Measurements from ENCODE around the gene TPM2. TPM values are rescaled to one million over a fixed set of nuclear protein-coding genes. Genes with fewer than 3 reads are reported as not detected.

Gene TPM2
- total and polyA plus RNA-seq, 4 donors, result 4.2 to 31.4 (median 14.0) TPM

Small RNA genes lying within 50 kb of the gene (small RNA-seq; reads per million reads assigned to genes)
- not detected for gene MIR6853
- not detected for gene RMRP
- not detected for gene RN7SL22P

Other genes with a start within 250 kb of the TPM2 start
- 1 to 10 TPM; 2.1 to 6.3 TPM for gene RUSC2, start 199.8 kb downstream of the TPM2 start, total RNA-seq
- gene RUSC2, start 199.8 kb downstream of the TPM2 start, polyA plus RNA-seq, result 1 to 10 TPM; 3.2 to 5.4 TPM
- 1 to 10 TPM; 3.9 to 9.8 TPM for gene TESK1, start 84.7 kb downstream of the TPM2 start, total RNA-seq
- gene TESK1, start 84.7 kb downstream of the TPM2 start, polyA plus RNA-seq, result 10 to 100 TPM in 1 of 2 donors, 1 to 10 TPM in 1; 3.7 to 12.5 TPM
- 1 to 10 TPM; 4.7 to 5.7 TPM for gene CD72, start 71.5 kb downstream of the TPM2 start, total RNA-seq
- 1 to 10 TPM; 2.0 to 2.2 TPM for gene CD72, start 71.5 kb downstream of the TPM2 start, polyA plus RNA-seq
- gene SIT1, start 39.0 kb downstream of the TPM2 start, total RNA-seq, result 1 to 10 TPM in 1 of 2 donors, under 1 TPM in 1; 0.25 to 1.1 TPM
- gene SIT1, start 39.0 kb downstream of the TPM2 start, polyA plus RNA-seq, result under 1 TPM; 0.17 to 0.44 TPM
- gene RMRP, start 31.9 kb downstream of the TPM2 start, total RNA-seq, result over 10,000 TPM in 1 of 2 donors, 1,000 to 10,000 TPM in 1; 5,304 to 67,037 TPM
- 10 to 100 TPM in 1 of 2 donors, 1 to 10 TPM in 1; 5.3 to 50.9 TPM for gene RMRP, start 31.9 kb downstream of the TPM2 start, polyA plus RNA-seq
- gene CCDC107, start 31.6 kb downstream of the TPM2 start, total RNA-seq, result 1 to 10 TPM; 5.4 to 6.7 TPM
- gene CCDC107, start 31.6 kb downstream of the TPM2 start, polyA plus RNA-seq, result 10 to 100 TPM; 14.2 to 20.2 TPM
- 1 to 10 TPM in 1 of 2 donors, under 1 TPM in 1; under 0.01 to 7.4 TPM for gene ARHGEF39, start 24.7 kb downstream of the TPM2 start, total RNA-seq
- under 1 TPM; 0.74 TPM for gene ARHGEF39, start 24.7 kb downstream of the TPM2 start, polyA plus RNA-seq
- gene CA9, start 16.0 kb downstream of the TPM2 start, total RNA-seq, result under 1 TPM; 0.47 to 0.67 TPM
- gene CA9, start 16.0 kb downstream of the TPM2 start, polyA plus RNA-seq, result 1 to 10 TPM in 1 of 2 donors, under 1 TPM in 1; 0.93 to 2.2 TPM
- gene TLN1, start 42.3 kb upstream of the TPM2 start, total RNA-seq, result 100 to 1,000 TPM; 149 to 184 TPM
- gene TLN1, start 42.3 kb upstream of the TPM2 start, polyA plus RNA-seq, result 100 to 1,000 TPM in 1 of 2 donors, 10 to 100 TPM in 1; 24.5 to 102 TPM
- 10 to 100 TPM in 1 of 2 donors, 1 to 10 TPM in 1; 9.2 to 21.3 TPM for gene CREB3, start 42.7 kb upstream of the TPM2 start, total RNA-seq
- 10 to 100 TPM; 14.9 to 21.4 TPM for gene CREB3, start 42.7 kb upstream of the TPM2 start, polyA plus RNA-seq
- 10 to 100 TPM; 24.1 to 65.3 TPM for gene GBA2, start 59.3 kb upstream of the TPM2 start, total RNA-seq
- 10 to 100 TPM; 24.5 to 27.1 TPM for gene GBA2, start 59.3 kb upstream of the TPM2 start, polyA plus RNA-seq
- gene RGP1, start 59.4 kb upstream of the TPM2 start, total RNA-seq, result 10 to 100 TPM in 1 of 2 donors, 1 to 10 TPM in 1; 5.1 to 10.7 TPM
- gene RGP1, start 59.4 kb upstream of the TPM2 start, polyA plus RNA-seq, result 1 to 10 TPM; 2.6 to 6.6 TPM
- not detected for gene MSMP, start 64.4 kb upstream of the TPM2 start, total RNA-seq
- gene MSMP, start 64.4 kb upstream of the TPM2 start, polyA plus RNA-seq, result not detected
- 10 to 100 TPM in 1 of 2 donors, 1 to 10 TPM in 1; 9.4 to 17.1 TPM for gene NPR2, start 101.7 kb upstream of the TPM2 start, total RNA-seq
- gene NPR2, start 101.7 kb upstream of the TPM2 start, polyA plus RNA-seq, result 10 to 100 TPM in 1 of 2 donors, 1 to 10 TPM in 1; 8.6 to 13.0 TPM
- under 1 TPM; 0.25 to 0.56 TPM for gene SPAG8, start 122.3 kb upstream of the TPM2 start, total RNA-seq
- under 1 TPM; 0.14 TPM for gene SPAG8, start 122.3 kb upstream of the TPM2 start, polyA plus RNA-seq
- gene HINT2, start 125.1 kb upstream of the TPM2 start, total RNA-seq, result 10 to 100 TPM; 34.3 to 35.0 TPM
- gene HINT2, start 125.1 kb upstream of the TPM2 start, polyA plus RNA-seq, result 100 to 1,000 TPM; 117 to 176 TPM
- gene FAM221B, start 138.8 kb upstream of the TPM2 start, total RNA-seq, result not detected
- under 1 TPM in 1 of 2 donors, not detected in 1; 0.35 TPM for gene FAM221B, start 138.8 kb upstream of the TPM2 start, polyA plus RNA-seq
- 1 to 10 TPM; 3.1 to 5.4 TPM for gene TMEM8B, start 139.3 kb upstream of the TPM2 start, total RNA-seq
- gene TMEM8B, start 139.3 kb upstream of the TPM2 start, polyA plus RNA-seq, result 1 to 10 TPM; 1.1 to 2.3 TPM
- not detected for gene OR13J1, start 180.5 kb upstream of the TPM2 start, total RNA-seq
- gene OR13J1, start 180.5 kb upstream of the TPM2 start, polyA plus RNA-seq, result not detected
- gene HRCT1, start 216.3 kb upstream of the TPM2 start, total RNA-seq, result under 1 TPM; 0.08 to 0.09 TPM
- 1 to 10 TPM in 1 of 2 donors, under 1 TPM in 1; 0.44 to 2.9 TPM for gene HRCT1, start 216.3 kb upstream of the TPM2 start, polyA plus RNA-seq
- gene SPAAR, start 219.6 kb upstream of the TPM2 start, total RNA-seq, result 1 to 10 TPM in 1 of 2 donors, under 1 TPM in 1; 0.65 to 2.4 TPM
- 1 to 10 TPM; 1.1 TPM for gene SPAAR, start 219.6 kb upstream of the TPM2 start, polyA plus RNA-seq